HEK293 (cell line): Measurements from ENCODE around the gene TANC1.

ENCODE experiments used
- CTCF ChIA-PET: fragments of 350-600 bp; formaldehyde crosslinking; extraction: SDS; loops from one replicate; lab custom pipeline; 2021; ENCODE audit warnings: antibody characterized with exemption; lab: Yijun Ruan, JAX
- POLR2A ChIA-PET: fragments of 300-600 bp; formaldehyde crosslinking; extraction: SDS; loops from one replicate; lab custom pipeline; 2020; ENCODE audit warnings: antibody characterized with exemption, inconsistent platforms; lab: Yijun Ruan, JAX
- H3K27ac ChIP-seq: fragments of 200-500 bp; sonication (Bioruptor generic); 2 replicates; pipeline ENCODE4 v1.5.1; 2014; ENCODE audit warnings: low read depth, low read length, control low read depth, inconsistent platforms; ENCODE audit errors: extremely low read depth
- H3K36me3 ChIP-seq, 2 experiments: fragments of 200-500 bp in 1 of 2; sonication (Bioruptor generic) in 1 of 2; 1 replicate in 1 of 2; 2 replicates in 1 of 2; pipeline ENCODE4 v1.5.1; 2014 to 2017; ENCODE audit warnings: inconsistent platforms in 2 of 2, low read length in 2 of 2; ENCODE audit not compliant: control insufficient read depth in 2 of 2, insufficient read depth in 1 of 2
- H3K4me1 ChIP-seq: fragments of 200-500 bp; sonication (Bioruptor generic); 2 replicates; pipeline ENCODE4 v1.5.1; 2014; ENCODE audit warnings: mild to moderate bottlenecking, low read length, inconsistent platforms; ENCODE audit not compliant: control insufficient read depth, insufficient read depth
- H3K4me3 ChIP-seq: 2 replicates; pipeline ENCODE4 v1.5.1; 2011; ENCODE audit warnings: low read depth, mild to moderate bottlenecking, control low read depth, low read length, moderate library complexity
- H3K9me3 ChIP-seq: fragments of 200-500 bp; sonication (Bioruptor generic); 2 replicates; pipeline ENCODE4 v1.5.1; 2014; ENCODE audit warnings: low read depth, low read length, inconsistent platforms; ENCODE audit not compliant: control insufficient read depth, insufficient read depth
- HOXA7 ChIP-seq: sonication (generic); formaldehyde crosslinking; IDR thresholded peaks from 2 replicates; pipeline ENCODE4 v1.8.1; 2022; ENCODE audit warnings: missing genetic modification reagents, borderline replicate concordance
- OVOL3 ChIP-seq: fragments of 450-650 bp; formaldehyde crosslinking; IDR thresholded peaks from 2 replicates; pipeline ENCODE4 v1.5.1; 2016; ENCODE audit warnings: missing biosample characterization, missing genetic modification characterization
- RBAK ChIP-seq: fragments of 450-650 bp; formaldehyde crosslinking; IDR thresholded peaks from 2 replicates; pipeline ENCODE4 v1.5.1; 2016; ENCODE audit warnings: missing biosample characterization, missing genetic modification characterization
- ZBTB20 ChIP-seq: fragments of 450-650 bp; formaldehyde crosslinking; IDR thresholded peaks from 2 replicates; pipeline ENCODE4 v1.5.1; 2016; ENCODE audit warnings: missing biosample characterization, missing genetic modification characterization
- ZNF114 ChIP-seq: fragments of 450-650 bp; formaldehyde crosslinking; IDR thresholded peaks from 2 replicates; pipeline ENCODE4 v1.5.0; 2017; ENCODE audit warnings: missing biosample characterization, missing genetic modification characterization
- ZNF132 ChIP-seq: fragments of 450-650 bp; formaldehyde crosslinking; IDR thresholded peaks from 2 replicates; pipeline ENCODE4 v1.5.1; 2017; ENCODE audit warnings: missing biosample characterization, missing genetic modification characterization, borderline replicate concordance
- ZNF202 ChIP-seq: fragments of 450-650 bp; formaldehyde crosslinking; IDR thresholded peaks from 2 replicates; pipeline ENCODE4 v1.5.1; 2016; ENCODE audit warnings: missing biosample characterization, missing genetic modification characterization, borderline replicate concordance
- ZNF221 ChIP-seq: fragments of 450-650 bp; formaldehyde crosslinking; IDR thresholded peaks from 2 replicates; pipeline ENCODE4 v1.5.1; 2017; ENCODE audit warnings: missing biosample characterization, missing genetic modification characterization, borderline replicate concordance
- ZNF404 ChIP-seq: fragments of 450-650 bp; formaldehyde crosslinking; IDR thresholded peaks from 2 replicates; pipeline ENCODE4 v1.5.1; 2017; ENCODE audit warnings: missing biosample characterization, missing genetic modification characterization
- ZNF473 ChIP-seq: fragments of 450-650 bp; formaldehyde crosslinking; IDR thresholded peaks from 2 replicates; pipeline ENCODE4 v1.5.1; 2017; ENCODE audit warnings: missing biosample characterization, missing genetic modification characterization
- ZNF544 ChIP-seq: fragments of 450-650 bp; formaldehyde crosslinking; IDR thresholded peaks from 2 replicates; pipeline ENCODE4 v1.5.0; 2017; ENCODE audit warnings: missing biosample characterization, missing genetic modification characterization
- ZNF548 ChIP-seq: fragments of 450-650 bp; formaldehyde crosslinking; IDR thresholded peaks from 2 replicates; pipeline ENCODE4 v1.5.1; 2016; ENCODE audit warnings: missing biosample characterization, missing genetic modification characterization
- ZNF549 ChIP-seq: fragments of 450-650 bp; IDR thresholded peaks from 2 replicates; pipeline ENCODE4 v1.5.1; 2018; ENCODE audit warnings: missing biosample characterization, missing genetic modification characterization, mild to moderate bottlenecking, inconsistent platforms, moderate library complexity
- ZNF558 ChIP-seq: fragments of 450-650 bp; formaldehyde crosslinking; IDR thresholded peaks from 2 replicates; pipeline ENCODE4 v1.5.1; 2016; ENCODE audit warnings: missing biosample characterization, missing genetic modification characterization
- ZNF571 ChIP-seq: fragments of 450-650 bp; formaldehyde crosslinking; IDR thresholded peaks from 2 replicates; pipeline ENCODE4 v1.5.0; 2017; ENCODE audit warnings: missing biosample characterization, missing genetic modification characterization
- ZNF664 ChIP-seq: fragments of 450-650 bp; formaldehyde crosslinking; IDR thresholded peaks from 2 replicates; pipeline ENCODE4 v1.5.1; 2016; ENCODE audit warnings: missing biosample characterization, missing genetic modification characterization
- ZSCAN5A ChIP-seq: fragments of 450-650 bp; formaldehyde crosslinking; IDR thresholded peaks from 2 replicates; pipeline ENCODE4 v1.5.1; 2016; ENCODE audit warnings: missing biosample characterization, missing genetic modification characterization
- ZXDB ChIP-seq: fragments of 450-650 bp; formaldehyde crosslinking; IDR thresholded peaks from 2 replicates; pipeline ENCODE4 v1.5.1; 2016; ENCODE audit warnings: missing biosample characterization, missing genetic modification characterization
- TF ChIP-seq, protein P1 (sequence below): fragments of 450-650 bp; formaldehyde crosslinking; IDR thresholded peaks from 2 replicates; pipeline ENCODE4 v1.5.1; 2016; ENCODE audit warnings: missing biosample characterization, missing genetic modification characterization
- TF ChIP-seq, protein P2 (sequence below): fragments of 450-650 bp; formaldehyde crosslinking; IDR thresholded peaks from 2 replicates; pipeline ENCODE4 v1.5.1; 2017; ENCODE audit warnings: missing biosample characterization, missing genetic modification characterization
- TF ChIP-seq, protein P3 (sequence below): fragments of 450-650 bp; formaldehyde crosslinking; IDR thresholded peaks from 2 replicates; pipeline ENCODE4 v1.5.1; 2016; ENCODE audit warnings: missing biosample characterization, missing genetic modification characterization, borderline replicate concordance

The TANC1 gene

GRCh38 chr2:159010963-159011362 lies 42.5 kb downstream of the TANC1 start:
- peaks cover 3 to 7% of the 10 kb centered on the region in 2 experiments for H3K36me3 ChIP-seq
- POLR2A ChIA-PET: no interaction called here
- H3K4me3 ChIP-seq: no peak overlapping the region
- CTCF ChIA-PET: no interaction called here
- no peak overlapping the region for H3K27ac ChIP-seq
- TF ChIP-seq ZNF664 (peak; percentile 83; the same call in 1 of the 2 replicates), RBAK (tag by site-specific recombination) (no peak)
- no peaks in the 10 kb centered on the region for H3K9me3 ChIP-seq
- H3K4me1 ChIP-seq: peaks cover 14% of the 10 kb centered on the region

- CTCF ChIA-PET: interaction anchor here (0.8 kb wide), 1 partner anchor 27 kb away, joined by 4 read pairs; no protein-coding TSS in a partner anchor
Observed at GRCh38 chr2:159012142-159012541, 43.7 kb downstream of the TANC1 start.

More at GRCh38 chr2:159012142-159012541, 43.7 kb downstream of the TANC1 start:
- POLR2A ChIA-PET: no interaction called here
- H3K9me3 ChIP-seq: no peaks in the 10 kb centered on the region
- no peak overlapping the region for H3K4me3 ChIP-seq
- peaks cover 2 to 3% of the 10 kb centered on the region in 2 experiments for H3K36me3 ChIP-seq
- no peak overlapping the region for H3K27ac ChIP-seq
- H3K4me1 ChIP-seq: peaks cover 14% of the 10 kb centered on the region
- no peak for TF ChIP-seq ZNF404 (tag by site-specific recombination)
- no peak for TF ChIP-seq ZNF132
- no peak for TF ChIP-seq ZBTB20 (tag by site-specific recombination)
- no peak for TF ChIP-seq ZNF549 (tag by site-specific recombination)
- TF ChIP-seq, protein P1, sequence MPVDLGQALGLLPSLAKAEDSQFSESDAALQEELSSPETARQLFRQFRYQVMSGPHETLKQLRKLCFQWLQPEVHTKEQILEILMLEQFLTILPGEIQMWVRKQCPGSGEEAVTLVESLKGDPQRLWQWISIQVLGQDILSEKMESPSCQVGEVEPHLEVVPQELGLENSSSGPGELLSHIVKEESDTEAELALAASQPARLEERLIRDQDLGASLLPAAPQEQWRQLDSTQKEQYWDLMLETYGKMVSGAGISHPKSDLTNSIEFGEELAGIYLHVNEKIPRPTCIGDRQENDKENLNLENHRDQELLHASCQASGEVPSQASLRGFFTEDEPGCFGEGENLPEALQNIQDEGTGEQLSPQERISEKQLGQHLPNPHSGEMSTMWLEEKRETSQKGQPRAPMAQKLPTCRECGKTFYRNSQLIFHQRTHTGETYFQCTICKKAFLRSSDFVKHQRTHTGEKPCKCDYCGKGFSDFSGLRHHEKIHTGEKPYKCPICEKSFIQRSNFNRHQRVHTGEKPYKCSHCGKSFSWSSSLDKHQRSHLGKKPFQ (tag by site-specific recombination): no peak
- no peak for TF ChIP-seq HOXA7 (CRISPR knock-in tag)
- no peak for TF ChIP-seq ZNF571 (tag by site-specific recombination)
- TF ChIP-seq ZNF548 (tag by site-specific recombination): no peak
- no peak for TF ChIP-seq ZNF473 (tag by site-specific recombination)
- TF ChIP-seq, protein P2, sequence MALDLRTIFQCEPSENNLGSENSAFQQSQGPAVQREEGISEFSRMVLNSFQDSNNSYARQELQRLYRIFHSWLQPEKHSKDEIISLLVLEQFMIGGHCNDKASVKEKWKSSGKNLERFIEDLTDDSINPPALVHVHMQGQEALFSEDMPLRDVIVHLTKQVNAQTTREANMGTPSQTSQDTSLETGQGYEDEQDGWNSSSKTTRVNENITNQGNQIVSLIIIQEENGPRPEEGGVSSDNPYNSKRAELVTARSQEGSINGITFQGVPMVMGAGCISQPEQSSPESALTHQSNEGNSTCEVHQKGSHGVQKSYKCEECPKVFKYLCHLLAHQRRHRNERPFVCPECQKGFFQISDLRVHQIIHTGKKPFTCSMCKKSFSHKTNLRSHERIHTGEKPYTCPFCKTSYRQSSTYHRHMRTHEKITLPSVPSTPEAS: no peak
- TF ChIP-seq ZNF544 (tag by site-specific recombination): no peak
- TF ChIP-seq, protein P3, sequence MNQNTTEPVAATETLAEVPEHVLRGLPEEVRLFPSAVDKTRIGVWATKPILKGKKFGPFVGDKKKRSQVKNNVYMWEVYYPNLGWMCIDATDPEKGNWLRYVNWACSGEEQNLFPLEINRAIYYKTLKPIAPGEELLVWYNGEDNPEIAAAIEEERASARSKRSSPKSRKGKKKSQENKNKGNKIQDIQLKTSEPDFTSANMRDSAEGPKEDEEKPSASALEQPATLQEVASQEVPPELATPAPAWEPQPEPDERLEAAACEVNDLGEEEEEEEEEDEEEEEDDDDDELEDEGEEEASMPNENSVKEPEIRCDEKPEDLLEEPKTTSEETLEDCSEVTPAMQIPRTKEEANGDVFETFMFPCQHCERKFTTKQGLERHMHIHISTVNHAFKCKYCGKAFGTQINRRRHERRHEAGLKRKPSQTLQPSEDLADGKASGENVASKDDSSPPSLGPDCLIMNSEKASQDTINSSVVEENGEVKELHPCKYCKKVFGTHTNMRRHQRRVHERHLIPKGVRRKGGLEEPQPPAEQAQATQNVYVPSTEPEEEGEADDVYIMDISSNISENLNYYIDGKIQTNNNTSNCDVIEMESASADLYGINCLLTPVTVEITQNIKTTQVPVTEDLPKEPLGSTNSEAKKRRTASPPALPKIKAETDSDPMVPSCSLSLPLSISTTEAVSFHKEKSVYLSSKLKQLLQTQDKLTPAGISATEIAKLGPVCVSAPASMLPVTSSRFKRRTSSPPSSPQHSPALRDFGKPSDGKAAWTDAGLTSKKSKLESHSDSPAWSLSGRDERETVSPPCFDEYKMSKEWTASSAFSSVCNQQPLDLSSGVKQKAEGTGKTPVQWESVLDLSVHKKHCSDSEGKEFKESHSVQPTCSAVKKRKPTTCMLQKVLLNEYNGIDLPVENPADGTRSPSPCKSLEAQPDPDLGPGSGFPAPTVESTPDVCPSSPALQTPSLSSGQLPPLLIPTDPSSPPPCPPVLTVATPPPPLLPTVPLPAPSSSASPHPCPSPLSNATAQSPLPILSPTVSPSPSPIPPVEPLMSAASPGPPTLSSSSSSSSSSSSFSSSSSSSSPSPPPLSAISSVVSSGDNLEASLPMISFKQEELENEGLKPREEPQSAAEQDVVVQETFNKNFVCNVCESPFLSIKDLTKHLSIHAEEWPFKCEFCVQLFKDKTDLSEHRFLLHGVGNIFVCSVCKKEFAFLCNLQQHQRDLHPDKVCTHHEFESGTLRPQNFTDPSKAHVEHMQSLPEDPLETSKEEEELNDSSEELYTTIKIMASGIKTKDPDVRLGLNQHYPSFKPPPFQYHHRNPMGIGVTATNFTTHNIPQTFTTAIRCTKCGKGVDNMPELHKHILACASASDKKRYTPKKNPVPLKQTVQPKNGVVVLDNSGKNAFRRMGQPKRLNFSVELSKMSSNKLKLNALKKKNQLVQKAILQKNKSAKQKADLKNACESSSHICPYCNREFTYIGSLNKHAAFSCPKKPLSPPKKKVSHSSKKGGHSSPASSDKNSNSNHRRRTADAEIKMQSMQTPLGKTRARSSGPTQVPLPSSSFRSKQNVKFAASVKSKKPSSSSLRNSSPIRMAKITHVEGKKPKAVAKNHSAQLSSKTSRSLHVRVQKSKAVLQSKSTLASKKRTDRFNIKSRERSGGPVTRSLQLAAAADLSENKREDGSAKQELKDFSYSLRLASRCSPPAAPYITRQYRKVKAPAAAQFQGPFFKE (tag by site-specific recombination): no peak
- no peak for TF ChIP-seq ZSCAN5A (tag by site-specific recombination)
- no peak for TF ChIP-seq OVOL3 (tag by site-specific recombination)
- TF ChIP-seq ZNF202 (tag by site-specific recombination): no peak
- TF ChIP-seq ZNF221 (tag by site-specific recombination): no peak
- TF ChIP-seq ZNF558: no peak
- no peak for TF ChIP-seq ZNF114 (tag by site-specific recombination)
- TF ChIP-seq ZXDB (tag by site-specific recombination): no peak
